HG03103 (cell line): ENCODE measurements around the gene ARHGAP10.

Experiments used
- ATAC-seq: cut with Tn5 transposase; IDR thresholded peaks from one replicate; pipeline ENCODE4 v1.9.1; 2021; ENCODE audit warnings: low read depth; ENCODE audit not compliant: unreplicated experiment

ARHGAP10 gene

DNA sequence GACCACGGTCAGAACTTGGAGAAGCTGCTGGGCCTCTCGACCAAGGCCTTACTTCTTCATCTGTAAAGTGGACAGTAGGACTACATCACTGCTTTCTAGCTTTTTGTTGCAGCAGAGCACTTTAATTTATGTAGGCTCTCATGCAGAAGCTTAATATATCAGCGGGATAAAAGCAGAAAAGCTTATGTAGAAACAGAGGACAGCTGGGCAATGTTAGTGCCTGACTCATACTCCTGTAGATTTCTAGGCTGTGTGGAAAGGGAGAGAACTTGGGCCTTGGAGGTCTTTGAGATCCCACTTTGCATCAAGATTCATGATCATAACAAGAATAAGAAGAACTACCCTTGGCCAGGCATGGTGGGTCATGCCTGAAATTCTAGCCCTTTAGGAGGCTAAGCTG is 91.2 kb downstream of the ARHGAP10 start:
- no peak for ATAC-seq

DNA sequence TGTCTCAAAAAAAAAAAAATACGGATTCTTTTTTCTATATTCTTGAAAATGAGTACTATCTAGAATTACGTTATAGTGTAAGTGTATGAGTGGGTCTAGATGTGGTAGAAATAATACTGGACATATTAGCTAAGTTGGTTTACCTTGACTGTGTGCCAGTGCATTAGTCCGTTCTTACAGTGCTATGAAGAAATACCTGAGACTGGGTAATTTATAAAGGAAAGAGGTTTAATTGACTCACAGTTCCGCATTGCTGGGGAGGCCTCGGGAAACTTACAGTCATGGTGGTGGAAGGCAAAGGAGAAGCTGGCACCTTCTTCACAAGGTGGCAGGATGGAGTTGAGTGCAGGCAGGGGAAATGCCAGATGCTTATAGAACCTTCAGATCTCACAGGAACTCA is 92.4 kb downstream of the ARHGAP10 start:
- no peak for ATAC-seq

DNA sequence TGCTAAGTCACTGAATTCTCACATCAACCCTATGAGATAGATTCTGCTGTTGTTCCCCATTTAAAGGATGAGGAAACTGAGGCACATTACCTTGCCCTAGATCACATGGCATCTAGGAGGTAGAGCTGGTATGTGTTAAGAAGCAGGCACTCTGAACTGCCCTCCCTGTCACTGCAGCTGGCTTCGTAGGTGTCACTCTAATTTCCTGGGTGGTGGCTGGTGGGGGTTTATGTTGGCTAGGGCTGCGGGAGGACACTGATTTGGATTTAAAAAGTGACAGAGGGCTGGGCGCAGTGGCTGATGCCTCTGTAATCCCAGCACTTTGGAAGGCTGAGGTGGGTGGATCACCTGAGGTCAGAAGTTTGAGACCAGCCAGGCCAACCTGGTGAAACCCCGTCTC is 93.0 kb downstream of the ARHGAP10 start:
- ATAC-seq = no peak

DNA sequence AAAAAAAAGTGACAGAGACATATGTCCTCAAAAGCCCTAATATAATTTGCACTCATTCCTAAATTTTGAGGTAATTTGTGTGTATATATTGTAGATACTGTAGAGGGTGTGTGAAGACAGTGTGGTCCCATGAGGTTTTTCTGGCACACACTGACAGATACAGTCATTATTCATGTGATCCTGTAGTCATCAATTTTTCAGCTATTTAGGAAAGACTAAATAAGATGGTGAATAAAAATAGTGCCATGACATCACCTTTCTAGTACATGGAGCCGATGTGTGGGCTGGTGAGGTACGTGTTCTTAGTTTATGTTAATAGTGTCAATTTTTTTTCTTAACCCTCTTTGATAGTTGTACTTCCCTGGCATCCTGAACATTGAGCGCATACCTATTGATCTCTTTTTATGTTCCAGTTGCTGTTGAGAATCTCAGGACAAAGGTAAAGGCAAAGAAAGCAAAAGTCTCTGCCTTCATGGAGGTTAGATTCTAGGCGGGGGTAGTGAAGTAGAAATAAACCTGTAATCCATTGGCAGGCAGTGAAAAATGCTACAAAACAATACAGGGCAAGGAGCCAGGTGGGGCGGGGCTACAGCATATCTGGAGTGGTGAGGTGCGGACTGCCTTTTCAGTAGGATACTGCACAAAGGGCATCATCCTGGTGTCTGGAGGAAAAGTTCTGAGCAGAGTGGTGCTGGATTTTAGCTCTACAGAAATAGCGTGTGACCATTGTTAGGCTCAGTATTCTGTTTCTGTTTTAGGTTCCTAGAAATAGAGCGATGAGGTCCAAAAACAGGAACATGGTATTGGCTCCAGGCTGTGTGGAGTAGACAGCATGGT is 93.8 kb downstream of the ARHGAP10 start:
- ATAC-seq = no peak

DNA sequence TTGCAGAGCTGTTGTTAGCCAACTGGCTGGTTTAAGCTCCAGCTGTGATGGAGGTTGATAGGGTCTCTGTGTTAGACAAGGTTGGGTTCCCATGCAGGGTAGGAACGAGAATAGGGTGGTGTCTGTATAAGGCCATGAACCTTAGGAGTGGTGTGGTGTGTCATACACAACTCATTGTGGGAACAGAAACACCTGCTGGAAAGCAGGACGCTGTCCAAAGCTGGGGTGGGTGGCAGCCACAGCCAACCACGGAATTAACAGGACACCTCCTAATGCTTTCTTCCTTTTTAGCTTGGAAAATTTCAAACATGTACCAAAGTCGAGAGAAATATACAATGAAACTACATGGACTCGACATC is 94.4 kb downstream of the ARHGAP10 start:
- ATAC-seq = no peak

DNA sequence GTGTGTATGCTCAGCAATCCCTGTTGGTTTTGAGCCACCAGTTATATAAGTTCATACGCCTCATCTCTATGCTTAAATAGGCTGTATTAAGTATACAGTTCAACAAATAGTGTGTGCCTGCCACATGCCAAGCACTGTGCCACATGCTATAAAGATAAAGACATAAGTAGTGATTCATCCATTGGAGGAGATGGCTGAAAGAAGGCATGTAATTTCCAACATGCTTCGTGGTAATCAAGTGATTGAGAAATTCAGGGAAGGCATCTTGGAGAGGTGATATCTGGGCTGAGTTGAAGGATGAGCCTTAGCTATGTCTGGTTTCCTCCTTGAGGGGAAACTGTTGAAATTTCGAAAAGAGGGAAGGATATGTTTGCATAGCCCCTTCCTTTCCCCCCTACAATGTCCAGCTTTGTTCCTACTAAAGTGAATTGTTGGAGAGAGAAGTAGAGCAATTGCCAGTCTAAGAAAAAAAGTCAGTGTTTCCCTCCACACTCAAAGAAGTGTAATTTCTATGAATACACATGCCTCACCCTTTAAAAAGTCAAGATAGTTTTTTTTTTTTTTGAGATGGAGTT is 96.5 kb downstream of the ARHGAP10 start:
- no peak for ATAC-seq

- no peak for ATAC-seq
Observed at GRCh38 chr4:147829401-147830101, 97.7 kb downstream of the ARHGAP10 start.

GRCh38 chr4:147830102-147830463 is 98.2 kb downstream of the ARHGAP10 start:
- ATAC-seq = no peak

DNA sequence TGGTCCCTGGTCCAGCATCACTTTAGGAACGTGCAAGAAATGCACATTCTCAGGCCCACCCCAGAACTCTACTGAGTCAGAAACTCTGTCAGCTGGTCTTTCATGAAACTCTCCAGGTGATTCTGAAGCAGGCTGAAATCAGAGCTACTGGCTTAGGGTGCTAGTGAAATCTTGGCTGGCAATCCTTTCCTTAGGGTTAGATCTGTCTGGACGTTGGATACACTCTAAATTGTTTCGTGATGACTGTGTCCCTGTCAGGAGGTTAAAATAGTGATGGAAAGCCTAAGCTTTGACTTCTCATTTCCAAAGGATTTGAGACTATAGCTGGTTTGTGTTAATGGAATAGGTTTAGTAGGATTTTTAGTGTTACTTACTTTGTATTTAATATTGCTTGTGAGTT is 99.1 kb downstream of the ARHGAP10 start:
- ATAC-seq = no peak

GRCh38 chr4:147831551-147832171 is 99.8 kb downstream of the ARHGAP10 start:
- ATAC-seq = no peak

DNA sequence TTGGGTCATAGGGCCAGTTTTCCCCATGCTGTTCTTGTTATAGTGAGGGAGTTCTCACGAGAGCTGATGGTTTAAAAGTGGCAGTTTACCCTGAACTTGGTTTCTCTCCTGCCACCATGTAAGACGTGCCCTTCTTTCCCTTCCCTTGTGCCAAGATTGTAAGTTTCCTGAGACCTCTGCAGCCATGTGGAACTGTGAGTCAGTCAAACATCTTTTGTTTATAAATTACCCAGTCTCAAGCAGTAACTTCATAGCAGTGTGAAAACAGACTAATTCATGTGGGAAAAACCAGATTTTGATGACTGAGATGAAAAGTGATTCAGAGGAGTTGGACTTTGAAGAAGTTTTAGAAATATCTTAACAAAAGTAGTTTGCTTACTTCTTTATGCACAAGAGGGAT is 101.4 kb downstream of the ARHGAP10 start:
- no peak for ATAC-seq

GRCh38 chr4:147833741-147834140 is 101.9 kb downstream of the ARHGAP10 start:
- ATAC-seq = no peak

DNA sequence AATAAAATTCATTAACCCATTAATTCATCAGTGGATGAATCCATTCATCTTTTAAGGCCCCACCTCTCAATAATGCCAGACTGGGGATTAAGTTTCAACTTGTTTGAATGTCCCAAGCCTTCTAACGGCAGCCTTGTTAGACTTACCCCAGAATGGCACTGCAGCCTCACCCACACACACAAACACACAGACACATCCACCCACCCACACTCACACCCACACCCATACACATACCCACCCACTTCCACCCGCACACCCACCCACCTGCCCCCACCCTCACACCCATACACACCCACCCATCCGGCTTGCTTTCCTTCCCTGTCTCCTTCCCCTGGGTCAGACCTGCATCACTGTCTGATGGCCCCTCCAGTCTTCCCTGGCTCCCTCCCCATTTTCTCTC is 102.6 kb downstream of the ARHGAP10 start:
- ATAC-seq = no peak

GRCh38 chr4:147836807-147837206 is 104.9 kb downstream of the ARHGAP10 start:
- ATAC-seq = no peak

GRCh38 chr4:147837435-147837834 is 105.5 kb downstream of the ARHGAP10 start:
- ATAC-seq = no peak

DNA sequence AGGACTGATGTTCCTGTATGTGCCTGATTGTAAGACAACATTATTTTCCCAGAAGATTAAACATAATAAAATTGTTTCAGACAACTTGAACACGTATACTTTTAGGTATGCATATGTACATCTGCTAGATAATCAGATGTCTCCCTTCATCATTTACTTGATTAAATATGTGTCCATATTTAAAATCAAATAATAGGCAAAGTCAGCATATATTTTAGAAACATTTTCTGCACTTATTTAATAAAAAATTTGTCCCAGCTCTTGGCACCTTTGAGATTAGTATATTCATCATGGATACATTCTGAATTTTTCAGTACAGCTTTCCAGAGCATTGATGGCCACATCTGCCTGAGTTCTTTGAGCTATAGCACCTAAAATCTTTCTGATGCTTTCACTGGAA is 106.0 kb downstream of the ARHGAP10 start:
- ATAC-seq = no peak

- ATAC-seq = no peak
Observed at GRCh38 chr4:147839200-147839599, 107.3 kb downstream of the ARHGAP10 start.

DNA sequence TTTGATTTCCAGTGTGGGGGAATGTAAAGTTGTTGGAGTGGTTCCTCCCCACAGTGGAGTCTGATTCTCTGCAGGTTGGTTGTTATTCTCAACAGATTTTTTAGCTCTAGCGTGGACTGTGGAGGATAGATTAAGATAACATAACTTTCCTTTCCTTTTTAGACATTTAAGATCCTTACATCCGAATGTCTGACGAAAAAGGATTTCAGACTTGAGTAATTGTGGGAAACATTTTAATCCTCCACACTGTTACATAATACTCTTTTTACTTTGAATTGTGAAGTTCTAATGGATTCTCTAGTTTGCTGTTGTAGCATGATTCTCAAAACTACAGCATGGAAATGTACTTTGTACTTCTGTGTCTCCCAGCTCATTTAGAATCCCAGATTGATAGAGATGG is 107.8 kb downstream of the ARHGAP10 start:
- ATAC-seq = no peak

- ATAC-seq = peak; percentile 73
Observed at GRCh38 chr4:147840838-147841738, 109.2 kb downstream of the ARHGAP10 start.

GRCh38 chr4:147842573-147842972 is 110.7 kb downstream of the ARHGAP10 start:
- no peak for ATAC-seq
